GM18511 (cell line): ENCODE results near the gene STARD10.
A peak's percentile ranks its signal among the peaks of the same experiment; 100 is the strongest.

Source experiments
- ATAC-seq: cut with Tn5 transposase; IDR thresholded peaks from one replicate; pipeline ENCODE4 v1.9.1; 2021; ENCODE audit warnings: mild to moderate bottlenecking, moderate library complexity; ENCODE audit not compliant: unreplicated experiment

STARD10 gene

GRCh38 chr11:72768581-72768980 is 25.3 kb downstream of the STARD10 start:
- no peak for ATAC-seq

DNA sequence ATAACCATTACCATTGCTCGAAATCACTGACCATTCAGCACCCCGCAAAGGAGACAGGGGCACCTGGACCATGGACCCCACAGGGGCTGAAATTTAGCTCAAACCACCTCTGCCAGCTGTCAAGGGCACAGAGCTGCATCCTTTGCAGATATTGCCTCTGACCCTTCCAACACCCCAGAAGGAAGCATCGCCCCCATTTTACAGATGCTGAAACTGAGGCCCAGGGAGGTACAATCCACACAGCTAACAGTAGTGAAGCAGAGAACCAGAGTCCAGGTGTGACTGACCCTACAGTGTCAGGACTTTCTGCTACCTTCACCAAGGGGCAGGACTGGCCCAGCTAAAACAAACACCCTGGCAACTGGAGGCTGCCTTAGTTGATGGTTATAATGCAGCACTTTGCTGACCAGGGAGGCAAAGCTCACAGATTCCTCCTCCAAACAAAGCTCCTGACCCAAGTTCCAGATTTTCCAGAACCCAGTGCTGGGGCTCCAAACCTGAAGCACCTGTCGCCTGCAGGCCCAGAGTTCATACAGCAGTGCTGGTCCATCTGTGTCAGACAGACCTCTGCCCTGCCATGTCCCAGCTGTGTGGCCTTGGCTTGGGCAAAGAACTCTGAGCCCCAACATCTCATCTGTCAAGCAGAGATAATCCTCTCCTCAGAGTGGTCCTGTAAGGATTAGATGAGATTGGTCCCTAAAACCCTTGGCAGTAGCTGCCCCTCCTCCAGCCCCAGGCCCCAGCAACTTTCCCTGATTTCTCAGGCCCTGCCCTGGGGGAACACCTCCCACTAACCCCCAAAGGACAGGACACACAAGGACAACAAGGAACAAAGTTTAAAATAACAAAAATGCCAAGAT is 26.4 kb downstream of the STARD10 start:
- ATAC-seq, result no peak

DNA sequence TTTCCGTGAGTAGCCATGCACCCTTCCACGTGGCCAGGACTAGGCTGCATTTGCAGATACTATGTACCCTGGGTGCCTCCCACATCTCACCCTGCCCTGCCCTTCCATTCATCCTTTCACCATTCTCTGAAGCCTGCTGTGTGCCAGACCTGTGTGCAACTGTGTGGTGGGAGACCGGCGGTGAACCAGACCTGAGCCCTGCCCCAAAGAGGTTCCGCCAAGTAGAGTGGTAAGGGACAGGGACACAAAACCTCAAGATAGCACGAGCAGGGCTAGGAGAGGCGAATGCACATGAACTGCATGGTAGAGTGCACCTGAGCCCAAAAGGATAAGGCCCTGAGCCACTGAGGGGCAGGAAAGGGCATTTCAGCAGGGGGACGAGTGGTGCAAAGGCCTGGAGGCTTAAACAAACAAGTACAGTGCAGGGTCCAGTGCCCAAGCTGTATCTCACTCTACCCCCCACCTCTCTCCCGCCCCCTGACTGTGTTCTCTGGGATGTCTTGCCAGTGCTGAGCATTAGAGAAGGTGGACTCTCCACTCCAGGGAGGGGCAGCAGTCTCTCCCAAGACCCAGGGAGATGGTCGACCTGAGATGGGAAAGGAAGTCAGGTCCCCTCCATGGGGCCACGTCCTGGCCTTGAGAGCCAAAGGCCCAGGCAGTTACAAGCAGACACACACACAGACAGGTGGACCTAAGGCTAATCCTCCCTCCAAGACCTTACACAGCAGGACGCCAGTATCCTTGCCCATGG is 27.5 kb downstream of the STARD10 start:
- no peak for ATAC-seq

GRCh38 chr11:72764503-72764902 is 29.3 kb downstream of the STARD10 start:
- no peak for ATAC-seq

- ATAC-seq, result no peak
Observed at GRCh38 chr11:72763823-72764222, 30.0 kb downstream of the STARD10 start.

DNA sequence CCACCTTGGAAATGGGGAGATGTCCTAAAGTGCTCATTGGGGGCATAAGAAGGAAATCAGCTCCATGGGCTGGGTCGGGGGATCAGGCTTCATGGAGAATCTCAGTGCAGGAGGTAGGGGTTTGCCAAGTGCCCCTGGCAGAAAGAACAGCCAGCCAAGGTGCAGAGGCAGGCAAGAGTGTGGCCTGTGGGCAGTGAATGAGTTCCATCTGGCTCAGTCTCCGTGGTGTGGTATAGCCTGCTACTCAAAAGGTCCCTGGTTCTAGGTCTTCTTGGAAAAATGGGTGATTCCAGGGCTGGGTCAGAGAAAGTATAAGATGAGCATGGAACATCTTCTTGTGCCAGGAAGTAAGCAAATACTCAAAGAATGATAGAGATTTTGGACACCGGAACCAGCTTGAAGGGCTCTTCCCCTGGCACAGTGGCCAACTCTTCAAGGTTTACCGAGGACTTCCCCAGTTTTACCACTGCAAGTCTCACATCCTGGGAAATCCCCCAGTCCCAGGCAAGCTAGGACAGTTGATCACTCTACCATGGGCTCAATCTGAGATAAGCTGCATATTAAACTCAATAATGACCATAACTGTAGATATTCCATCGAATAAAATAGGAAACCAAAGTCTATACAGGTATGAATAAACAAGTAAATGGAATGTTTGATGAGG is 31.1 kb downstream of the STARD10 start:
- ATAC-seq, result no peak

GRCh38 chr11:72760539-72761405 is 33.1 kb downstream of the STARD10 start:
- ATAC-seq, result no peak

GRCh38 chr11:72759468-72759985 is 34.3 kb downstream of the STARD10 start:
- no peak for ATAC-seq

DNA sequence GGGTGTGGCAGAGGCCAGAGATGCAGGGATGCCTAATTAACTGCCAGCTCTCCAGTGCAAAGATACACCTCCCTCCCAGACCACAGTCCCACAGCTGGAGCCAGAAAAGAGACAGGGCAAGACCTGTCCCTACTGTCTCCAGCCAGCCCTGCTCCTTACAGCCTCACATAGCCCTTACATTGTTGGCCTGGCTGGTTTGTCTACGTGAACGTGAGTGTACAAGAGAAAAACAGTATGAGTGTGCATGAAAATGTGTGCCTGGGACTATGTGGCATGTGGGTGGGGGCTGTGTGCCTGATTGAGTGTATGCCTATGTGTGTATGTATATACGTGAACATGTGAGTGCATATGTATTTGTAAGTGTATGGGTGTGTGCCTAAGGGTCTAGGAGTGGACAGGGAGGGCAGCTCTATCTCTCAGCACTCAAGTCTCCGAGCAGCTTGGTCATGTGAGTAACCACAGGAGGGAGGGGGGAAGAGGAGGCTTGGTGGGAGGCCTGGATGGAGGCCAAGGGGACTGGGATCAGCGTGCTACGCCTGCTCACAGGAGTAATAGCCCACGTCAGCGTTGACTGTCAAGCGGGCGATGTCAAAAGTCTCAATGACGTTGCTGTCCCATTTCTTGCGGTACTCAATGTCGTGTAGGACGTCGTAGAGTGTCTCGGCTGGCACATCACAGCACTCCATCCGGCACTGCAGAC is 35.0 kb downstream of the STARD10 start:
- ATAC-seq, result no peak

DNA sequence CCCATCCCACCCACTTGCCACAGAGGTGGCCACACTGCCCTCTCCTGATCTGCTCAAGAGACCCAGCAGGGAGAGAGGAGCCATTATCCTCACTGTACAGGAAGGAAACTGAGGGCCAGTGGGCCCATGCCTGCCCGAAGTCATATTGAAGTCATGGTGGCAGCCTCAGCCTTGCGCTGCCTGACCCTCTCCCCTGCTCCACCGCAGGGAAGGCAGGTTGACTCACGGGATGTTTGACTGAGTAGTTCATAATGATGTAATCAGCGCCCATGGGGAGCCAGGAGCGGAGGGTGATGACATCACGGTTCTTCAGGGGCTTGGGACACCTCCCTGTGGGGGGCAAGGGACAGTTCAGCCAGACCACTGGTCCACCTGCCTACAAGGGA is 35.5 kb downstream of the STARD10 start:
- no peak for ATAC-seq

DNA sequence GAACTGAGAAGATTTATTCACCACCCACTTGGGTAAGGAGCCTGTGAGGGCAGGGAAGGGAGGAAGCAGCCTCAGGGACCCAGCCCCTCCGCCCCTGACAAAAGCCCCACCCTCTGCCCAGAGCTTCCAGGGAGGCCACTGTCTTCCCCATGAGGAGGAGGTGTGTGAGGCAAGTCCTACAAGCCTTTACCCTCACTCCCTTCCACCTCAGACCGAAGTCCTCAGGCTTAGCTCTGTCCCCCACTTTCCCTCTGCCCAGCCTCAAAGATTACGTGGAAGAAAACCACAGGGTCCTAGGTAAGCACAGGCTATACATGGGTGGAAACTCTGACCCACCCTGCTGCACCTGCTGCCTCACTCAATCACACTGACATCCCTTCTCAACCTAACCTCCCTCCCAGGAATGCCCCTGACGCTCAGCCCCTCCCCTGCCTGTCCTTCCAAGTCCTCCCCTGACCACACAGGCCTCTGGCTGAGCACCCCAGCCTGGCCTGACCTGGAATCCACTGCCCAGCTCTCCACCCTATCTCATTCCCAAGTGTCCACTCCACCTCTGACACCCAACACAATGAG is 38.0 kb downstream of the STARD10 start:
- ATAC-seq, result no peak

DNA sequence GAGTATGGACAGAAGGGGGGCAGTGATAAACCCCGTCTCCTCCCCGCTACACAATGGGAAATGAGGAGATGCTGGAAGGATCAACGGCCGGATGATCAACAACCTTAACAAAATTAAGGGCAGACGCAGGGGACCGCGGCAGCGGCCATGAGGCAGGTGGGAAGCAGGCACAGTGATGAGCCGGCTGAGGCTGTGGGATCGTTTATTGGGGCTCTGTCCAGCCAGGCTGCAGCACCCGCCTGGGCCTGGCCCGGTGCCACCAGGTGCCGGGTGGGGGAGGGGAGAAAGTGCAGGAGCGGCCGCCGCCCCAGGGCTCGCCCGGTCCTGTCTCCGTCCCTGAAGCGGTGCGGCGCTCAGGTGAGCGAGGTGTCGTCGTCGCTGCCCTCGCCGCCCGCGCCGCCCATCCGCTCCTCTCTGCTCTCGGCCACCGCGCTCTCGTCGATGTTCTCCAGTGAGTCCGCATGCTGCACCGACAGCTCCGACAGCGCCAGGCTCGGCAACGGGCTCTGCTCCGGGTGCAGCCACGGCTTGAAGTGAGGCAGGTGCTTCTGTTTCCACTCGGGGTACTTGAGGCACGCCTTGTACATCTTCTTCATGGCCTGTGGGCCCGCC is 39.2 kb downstream of the STARD10 start:
- no peak for ATAC-seq

DNA sequence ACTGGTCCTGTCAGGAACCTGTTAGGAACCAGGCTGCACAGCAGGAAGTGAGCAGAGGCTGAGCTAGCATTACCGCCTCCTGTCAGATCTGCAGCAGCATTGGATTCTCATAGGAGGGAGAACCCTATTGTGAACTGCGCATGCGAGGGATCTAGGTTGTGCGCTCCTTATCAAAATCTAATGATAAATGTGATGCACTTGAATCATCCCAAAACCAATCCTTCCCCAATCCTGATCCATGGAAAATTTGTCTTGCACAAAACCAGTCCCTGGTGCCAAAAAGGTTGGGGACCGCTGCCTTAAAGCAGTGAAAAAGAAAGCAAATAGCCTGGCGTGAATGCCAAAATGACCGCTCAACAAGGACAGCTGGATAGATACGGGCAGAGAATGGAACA is 39.7 kb downstream of the STARD10 start:
- no peak for ATAC-seq

DNA sequence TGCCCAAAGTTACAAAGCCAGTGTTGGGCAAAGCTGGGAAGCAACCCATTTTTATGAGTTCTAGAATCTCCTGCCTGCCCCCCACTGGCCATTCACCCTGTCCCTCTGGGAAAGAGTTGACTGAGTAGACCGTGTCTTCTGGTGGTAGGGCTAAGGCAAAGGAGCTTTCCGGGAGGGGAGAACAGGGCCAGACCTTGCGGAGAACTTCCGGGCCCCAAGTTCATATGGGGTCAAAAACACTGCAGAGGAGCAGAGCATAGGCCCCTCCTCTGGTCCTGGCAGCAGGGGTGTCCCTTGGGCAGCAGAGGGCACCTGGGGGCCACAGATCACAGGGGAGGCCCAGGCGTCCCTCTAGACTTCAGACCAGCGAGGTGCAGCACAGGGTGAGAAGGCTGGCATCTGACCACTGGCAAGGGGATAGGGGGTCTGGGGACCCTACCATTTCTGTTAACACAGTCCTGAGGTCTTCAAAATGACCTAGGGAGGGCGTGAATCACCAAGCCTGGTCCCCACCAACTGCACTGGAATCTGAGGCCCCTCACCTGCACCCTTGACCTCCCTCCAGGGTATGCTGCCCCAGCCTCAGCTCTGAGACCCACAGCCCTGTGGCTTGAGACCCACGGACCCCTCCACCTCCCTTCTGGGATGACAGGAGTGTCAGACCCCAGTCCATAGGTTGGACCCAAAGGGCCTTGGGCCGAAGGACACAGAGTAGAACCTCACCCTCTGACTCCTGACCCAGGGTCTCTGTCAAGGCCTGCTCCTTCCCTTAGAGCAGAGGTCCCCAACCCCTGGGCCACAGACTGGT is 40.3 kb downstream of the STARD10 start:
- no peak for ATAC-seq

DNA sequence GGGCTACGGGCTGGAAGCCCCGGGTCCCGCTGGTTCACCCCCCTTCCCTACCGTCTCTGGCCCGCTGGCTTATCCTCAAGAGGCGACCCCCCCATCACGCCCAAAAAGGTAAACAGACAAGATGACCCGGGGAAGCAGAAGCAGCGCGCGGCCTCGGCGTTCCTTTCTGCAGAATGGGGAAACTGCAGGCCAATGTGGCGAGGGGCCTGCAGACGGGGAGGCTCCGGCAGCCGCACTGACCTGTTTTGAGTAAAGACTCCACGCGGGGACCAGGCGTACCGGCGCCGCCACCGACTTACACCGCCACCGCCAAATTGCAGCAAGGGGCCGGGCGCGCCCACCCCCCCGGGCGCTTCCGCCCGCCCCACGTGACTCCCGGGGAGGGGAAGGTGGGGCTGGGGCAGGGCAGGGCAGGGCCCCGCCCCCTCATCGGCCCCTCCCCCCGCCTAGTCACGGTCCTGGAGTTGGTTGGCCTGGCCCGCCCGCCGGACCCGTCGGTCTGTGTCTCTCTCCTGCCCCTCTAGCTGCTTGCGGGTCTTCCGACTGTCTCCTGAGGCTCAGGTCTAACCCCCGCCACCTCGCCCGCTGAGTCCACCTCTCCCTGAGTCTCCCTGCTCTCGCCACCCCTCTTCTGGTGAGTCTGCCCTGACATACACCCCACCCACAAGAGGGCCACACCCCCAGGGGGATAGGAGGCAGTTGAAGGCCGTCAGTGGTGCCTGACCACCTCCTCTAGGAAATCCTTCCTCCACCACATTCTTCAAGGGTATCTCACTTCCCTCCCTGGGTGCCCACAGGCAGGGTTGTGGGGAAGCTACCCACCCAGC is 41.5 kb downstream of the STARD10 start, which contains the start of gene ARAP1:
Gene ARAP1, minus strand, starts transcription at position 321 of the 827 bp plus-strand sequence. CDS start 25,280 bp downstream, outside the sequence.
- peak; percentile 68 for ATAC-seq

- no peak for ATAC-seq
Observed at GRCh38 chr11:72751116-72752087, 42.4 kb downstream of the STARD10 start.
